C4-2B (cell line): Measurements from ENCODE around the gene PDZD2.

Experiments used
- ZFX ChIP-seq: fragments of 450-650 bp; IDR thresholded peaks from 2 replicates; pipeline ENCODE4 v1.6.1; 2017
- TF ChIP-seq, protein P1 (sequence below): fragments of 450-650 bp; conservative IDR thresholded peaks from 2 replicates; pipeline ENCODE4 v1.5.1; 2017; ENCODE audit warnings: mild to moderate bottlenecking

- TF ChIP-seq, protein P1, sequence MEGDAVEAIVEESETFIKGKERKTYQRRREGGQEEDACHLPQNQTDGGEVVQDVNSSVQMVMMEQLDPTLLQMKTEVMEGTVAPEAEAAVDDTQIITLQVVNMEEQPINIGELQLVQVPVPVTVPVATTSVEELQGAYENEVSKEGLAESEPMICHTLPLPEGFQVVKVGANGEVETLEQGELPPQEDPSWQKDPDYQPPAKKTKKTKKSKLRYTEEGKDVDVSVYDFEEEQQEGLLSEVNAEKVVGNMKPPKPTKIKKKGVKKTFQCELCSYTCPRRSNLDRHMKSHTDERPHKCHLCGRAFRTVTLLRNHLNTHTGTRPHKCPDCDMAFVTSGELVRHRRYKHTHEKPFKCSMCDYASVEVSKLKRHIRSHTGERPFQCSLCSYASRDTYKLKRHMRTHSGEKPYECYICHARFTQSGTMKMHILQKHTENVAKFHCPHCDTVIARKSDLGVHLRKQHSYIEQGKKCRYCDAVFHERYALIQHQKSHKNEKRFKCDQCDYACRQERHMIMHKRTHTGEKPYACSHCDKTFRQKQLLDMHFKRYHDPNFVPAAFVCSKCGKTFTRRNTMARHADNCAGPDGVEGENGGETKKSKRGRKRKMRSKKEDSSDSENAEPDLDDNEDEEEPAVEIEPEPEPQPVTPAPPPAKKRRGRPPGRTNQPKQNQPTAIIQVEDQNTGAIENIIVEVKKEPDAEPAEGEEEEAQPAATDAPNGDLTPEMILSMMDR: no peak
- TF ChIP-seq ZFX: no peak
Measured at GRCh38 chr5:31972558-31972957, 333.6 kb downstream of the PDZD2 start.
